Measurements from ENCODE around the gene UBE2F.
"Not testable (repeated sequence)": the region's sequence is repeated elsewhere in the genome, so short reads cannot be mapped to it uniquely, and the experiment has no call there.

UBE2F gene

DNA sequence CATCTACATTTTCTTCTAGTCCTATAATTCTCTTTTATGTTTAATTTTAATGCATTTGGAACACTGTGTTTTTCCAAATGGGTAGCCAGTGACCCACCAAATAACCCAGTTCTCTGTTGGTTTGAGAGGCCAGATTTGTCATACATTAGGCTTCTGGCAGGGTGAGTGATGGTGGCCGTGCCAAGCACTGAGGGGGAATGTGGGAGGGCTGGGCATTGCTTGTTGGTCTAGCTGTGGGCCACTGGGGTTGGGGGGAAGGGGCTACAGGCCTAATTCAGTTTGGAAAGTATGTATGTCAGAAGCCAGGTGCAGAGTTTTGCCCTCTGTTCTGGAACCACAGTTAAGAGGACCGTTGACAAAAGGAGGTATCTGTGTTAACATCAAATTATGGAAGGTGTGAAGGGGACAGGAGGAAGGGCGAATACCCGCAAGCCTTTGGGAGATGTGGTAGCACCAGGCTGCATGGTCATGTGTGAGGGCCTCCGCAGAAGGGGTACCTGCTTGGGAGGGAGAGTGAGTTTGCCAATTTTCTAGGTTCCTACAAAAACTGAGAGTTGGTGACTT lies 55.9 kb downstream of the UBE2F start:
- DNase-seq, result no peak

GRCh38 chr2:238023608-238024007 lies 56.8 kb downstream of the UBE2F start:
- DNase-seq, result no peak

DNA sequence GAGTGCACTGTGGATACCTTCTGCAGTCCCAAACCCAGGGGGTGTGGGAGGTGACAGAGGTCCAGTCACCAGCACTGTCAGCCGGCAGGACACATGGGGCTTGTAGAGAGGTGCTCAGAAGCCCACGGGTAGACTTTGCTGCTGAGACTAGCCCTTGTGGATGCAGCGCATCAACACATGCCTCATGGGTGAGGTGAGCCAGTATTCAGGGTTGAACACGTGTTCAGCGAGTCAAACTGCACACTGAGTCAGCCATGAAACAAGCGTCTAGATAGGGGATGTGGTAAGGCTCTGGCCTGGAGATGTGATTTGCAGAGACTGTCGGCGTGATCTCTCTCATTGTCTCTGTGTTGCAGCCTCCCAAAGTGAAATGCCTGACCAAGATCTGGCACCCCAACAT lies 58.2 kb downstream of the UBE2F start:
- DNase-seq, result peak; percentile 11

DNA sequence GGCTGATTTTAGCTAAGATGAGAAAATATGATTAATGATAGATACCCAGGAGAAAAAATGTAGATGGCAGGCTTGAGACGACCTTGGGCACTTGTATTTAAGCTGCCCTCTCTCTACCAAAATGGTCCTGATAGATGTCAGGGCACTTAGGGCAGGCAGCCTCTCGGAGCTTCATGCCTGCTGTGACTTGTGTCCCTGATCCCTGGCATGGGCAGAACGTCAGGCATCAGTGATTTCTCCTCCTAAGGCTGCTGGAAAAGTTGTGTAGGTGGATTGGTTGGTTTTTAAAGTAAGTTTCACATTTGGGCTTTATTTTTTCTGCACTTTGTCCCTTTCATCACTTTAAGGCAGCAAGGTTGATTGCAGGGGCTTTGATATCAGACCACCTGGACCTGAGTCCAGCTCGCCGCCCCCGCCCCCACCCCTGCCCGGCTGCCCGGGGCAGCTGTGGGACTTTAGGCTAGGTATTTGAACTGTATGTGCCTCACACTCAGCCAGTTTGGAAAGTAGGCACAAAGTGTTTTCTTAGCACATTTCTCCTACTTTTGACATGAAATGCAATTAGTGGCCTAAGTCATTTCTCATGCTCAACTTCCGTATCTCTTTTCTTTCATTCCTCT lies 59.0 kb downstream of the UBE2F start:
- DNase-seq, result no peak

DNA sequence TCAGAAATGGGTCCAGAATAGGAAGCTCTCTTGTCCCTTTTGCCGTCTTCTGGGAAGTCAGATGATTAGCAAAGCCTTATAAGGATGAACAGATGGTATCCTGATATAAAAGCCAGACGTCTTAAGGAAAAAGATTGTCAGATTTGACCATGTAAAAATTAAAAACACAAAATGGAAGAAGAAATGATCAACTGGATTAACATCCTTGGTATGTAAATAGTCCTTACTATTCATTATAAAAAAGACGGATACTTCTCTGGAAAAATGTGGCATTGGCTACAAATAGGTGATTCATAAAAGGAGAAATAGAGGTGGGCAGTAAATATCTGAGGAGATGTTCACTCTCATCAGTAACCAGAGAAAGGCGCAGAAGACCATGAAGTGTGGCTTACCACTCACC lies 60.2 kb downstream of the UBE2F start:
- DNase-seq, result no peak

GRCh38 chr2:238027591-238028415 lies 61.0 kb downstream of the UBE2F start:
- no peak for DNase-seq

DNA sequence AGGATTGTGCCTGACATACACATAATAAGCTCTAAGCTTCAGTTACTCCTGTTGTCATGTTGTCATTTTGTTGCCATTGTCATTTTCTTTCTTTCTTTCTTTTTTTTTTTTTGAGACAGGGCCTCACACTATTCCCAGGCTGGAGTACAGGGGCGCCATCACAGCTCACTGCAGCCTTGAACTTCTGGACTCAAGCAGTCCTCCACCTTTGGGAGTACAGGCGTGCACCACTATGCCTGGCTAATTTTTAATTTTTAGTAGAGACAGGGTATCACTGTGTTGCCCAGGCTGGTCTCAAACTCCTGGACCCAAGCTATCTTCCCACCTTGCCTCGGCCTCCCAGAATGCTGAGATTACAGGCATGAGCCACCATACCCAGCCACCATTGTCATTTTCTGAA lies 63.0 kb downstream of the UBE2F start:
- DNase-seq, result no peak

GRCh38 chr2:238030422-238031155 lies 63.8 kb downstream of the UBE2F start:
- no peak for DNase-seq

DNA sequence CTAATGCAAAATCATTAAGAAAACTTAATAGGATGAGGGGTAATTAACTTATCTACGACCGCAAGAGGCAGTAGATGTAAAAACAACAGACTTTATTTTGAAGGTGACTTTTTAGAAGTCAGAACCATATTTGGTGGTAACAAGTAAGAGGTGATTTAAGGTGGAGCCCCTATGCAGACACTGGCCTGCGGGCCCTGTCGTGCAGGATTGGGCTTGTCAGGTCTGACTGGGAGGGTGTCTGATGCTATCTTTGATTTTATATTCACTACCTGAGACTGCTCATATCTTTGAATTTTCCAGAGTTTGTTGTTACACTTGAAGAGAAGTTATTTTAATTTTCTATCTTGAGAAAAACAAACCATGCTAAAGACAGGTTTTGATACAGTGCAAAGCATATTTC lies 64.9 kb downstream of the UBE2F start:
- DNase-seq, result no peak

DNA sequence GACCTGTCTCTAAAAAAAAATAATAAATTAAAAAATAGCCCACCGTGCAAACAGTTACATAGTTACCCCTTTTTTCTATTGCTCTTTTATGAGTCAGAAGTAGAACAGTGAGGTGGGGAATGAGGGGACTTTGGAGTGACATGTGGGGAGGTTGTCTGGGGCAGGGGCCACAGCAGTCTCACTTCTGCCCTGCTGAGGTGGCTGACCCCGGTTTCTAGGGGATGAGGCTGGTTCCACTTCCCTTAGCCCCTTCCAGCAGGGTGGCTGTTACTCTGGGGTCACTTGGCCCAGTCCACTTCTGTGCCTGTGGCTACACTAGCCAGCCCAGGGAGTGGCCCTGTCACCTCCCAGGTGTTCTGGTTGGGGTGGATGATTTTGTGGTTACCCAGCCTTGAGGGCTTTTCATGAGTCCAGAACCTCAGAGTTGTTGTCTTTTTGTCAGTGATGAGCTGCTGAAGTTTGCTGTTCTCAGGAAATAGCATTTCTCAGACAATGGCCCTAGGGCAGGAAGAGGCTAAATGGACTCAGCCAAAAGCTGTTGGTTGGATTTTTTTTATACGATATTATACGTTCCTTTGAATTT lies 66.0 kb downstream of the UBE2F start:
- DNase-seq, result no peak

DNA sequence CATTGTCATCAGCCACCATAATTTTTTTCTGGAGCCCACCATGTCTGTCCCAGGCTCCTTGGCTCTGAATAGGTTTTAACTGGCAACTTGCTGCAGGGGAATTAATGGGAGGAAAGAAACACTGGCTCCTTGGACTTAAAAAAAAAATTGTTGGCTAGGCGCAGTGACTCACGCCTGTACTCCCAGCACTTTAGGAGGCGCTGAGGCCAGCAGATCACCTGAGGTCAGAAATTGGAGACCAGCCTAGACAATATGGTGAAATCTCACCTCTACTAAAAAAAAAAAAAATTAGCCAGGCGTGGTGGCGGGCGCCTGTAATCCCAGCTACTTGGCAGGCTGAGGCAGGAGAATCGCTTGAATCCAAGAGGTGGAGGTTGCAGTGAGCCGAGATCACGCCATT lies 67.2 kb downstream of the UBE2F start:
- DNase-seq, result not testable (repeated sequence)

DNA sequence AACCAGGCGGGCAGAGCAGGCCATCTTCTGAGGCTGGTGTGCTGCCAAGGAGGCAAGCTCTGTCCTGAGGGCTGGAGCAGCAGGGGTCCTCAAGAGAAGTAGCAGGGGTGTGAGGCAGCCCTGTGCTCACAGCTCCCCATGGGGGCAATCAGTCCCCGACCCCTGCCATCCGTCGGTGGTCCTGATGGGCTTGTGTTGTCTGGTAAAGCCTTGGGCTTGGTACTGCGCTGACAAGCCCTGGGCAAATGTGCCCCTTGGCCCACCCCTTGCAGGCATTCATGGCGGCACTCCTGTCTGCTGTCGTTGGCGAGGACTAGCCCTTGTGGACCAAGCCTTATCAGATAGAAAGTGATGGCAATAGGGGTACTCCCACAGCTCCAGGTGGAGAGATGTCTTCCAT lies 71.4 kb downstream of the UBE2F start:
- DNase-seq, result no peak

GRCh38 chr2:238039151-238039550 lies 72.3 kb downstream of the UBE2F start:
- DNase-seq, result no peak

DNA sequence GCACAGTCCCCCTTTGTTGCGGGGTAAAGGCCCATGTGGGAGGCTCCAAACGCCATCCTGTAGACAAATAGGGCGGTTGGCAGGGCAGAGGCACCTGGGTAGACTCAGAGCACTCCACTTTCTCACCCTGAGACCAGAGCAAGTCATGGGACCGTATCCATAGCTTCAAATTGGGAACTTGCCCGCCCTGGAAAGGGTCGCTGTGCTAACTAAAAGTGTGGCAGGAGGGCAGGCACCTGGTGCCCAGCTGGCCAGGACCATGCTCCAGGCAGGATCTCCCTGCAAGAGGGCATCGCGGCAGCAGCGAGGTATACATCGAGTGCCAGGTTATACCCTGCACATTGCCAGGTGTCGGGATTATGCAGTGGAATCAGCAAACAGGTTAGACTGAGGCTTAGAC lies 73.2 kb downstream of the UBE2F start:
- DNase-seq, result no peak

GRCh38 chr2:238040918-238041317 lies 74.1 kb downstream of the UBE2F start:
- no peak for DNase-seq

GRCh38 chr2:238042090-238042489 lies 75.3 kb downstream of the UBE2F start:
- DNase-seq, result no peak

GRCh38 chr2:238042849-238043584 lies 76.2 kb downstream of the UBE2F start:
- no peak for DNase-seq

DNA sequence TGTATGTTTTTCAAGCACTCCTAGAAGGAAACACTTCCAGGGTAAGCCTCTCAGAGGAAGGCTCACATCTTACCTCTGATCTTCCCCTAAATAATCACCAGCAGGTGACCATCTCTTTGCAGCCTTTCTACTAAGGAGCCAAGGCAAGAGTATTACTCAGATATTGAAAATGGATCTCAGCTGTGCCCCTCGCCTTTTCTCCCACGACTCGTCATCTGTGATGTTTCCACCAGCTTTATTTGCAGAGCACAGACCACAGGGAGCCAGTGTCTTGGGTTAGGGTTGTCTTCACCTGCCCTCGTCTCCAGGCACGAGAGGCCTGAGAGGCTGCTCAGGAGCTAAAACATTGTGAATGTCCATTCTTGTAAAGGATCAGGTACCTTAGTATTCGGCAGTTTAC lies 77.0 kb downstream of the UBE2F start:
- DNase-seq, result no peak

- DNase-seq, result no peak
These were observed 78.8 kb downstream of the UBE2F start for GRCh38 chr2:238045575-238045974.

- no peak for DNase-seq
These were observed 80.0 kb downstream of the UBE2F start for GRCh38 chr2:238046725-238047270.

DNA sequence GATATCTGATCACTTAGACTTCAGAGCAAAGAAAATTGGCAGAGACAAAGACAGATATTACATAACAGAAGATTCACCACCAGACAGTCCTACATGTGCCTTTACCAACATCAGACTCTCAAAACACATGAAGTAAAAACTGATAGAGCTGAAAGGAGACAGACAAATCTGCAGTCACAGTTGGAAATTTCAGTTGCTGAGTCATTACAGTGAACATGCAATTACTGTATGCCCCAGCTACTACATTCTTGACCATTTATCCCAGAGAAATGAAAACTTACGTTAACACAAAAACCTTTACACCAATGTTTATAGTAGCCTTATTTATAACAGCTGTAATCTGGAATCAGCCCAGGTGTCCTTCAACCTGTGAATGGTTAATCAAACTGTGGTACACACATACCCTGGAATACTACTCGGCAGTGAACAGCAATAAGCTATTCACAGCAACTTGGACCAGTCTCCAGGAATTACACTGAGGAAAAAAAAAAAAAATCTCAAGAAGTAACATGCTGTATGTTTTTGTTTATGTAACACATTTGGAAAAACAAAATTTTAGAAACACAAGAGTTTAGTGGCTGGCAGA lies 86.5 kb downstream of the UBE2F start:
- DNase-seq, result no peak

- no peak for DNase-seq
These were observed 89.0 kb downstream of the UBE2F start for GRCh38 chr2:238055841-238056240.

Measured in stimulated activated CD4-positive, alpha-beta T cell treated with anti-CD3 and anti-CD28 coated beads, Interleukin-4, amount 100 ng/mL, for 1 hour (primary cell).